Upper lobe of right lung (tissue), 1 donor: Measurements from ENCODE around the gene PCDHB8. TPM values are rescaled to one million over a fixed set of nuclear protein-coding genes. Genes with fewer than 3 reads are reported as not detected.
"Not testable (repeated sequence)": the region's sequence is repeated elsewhere in the genome, so short reads cannot be mapped to it uniquely, and the experiment has no call there.

Source experiments
- ATAC-seq: fragments of 200-7000 bp; cut with Tn5 transposase; one replicate; pipeline ENCODE4 v1.9.1; 2020; ENCODE audit warnings: mild to moderate bottlenecking, moderate library complexity
- DNase-seq: peaks from one replicate; pipeline ENCODE4 v3.0.0-alpha.2; 2020
- H3K27ac ChIP-seq: fragments of 200-600 bp; one replicate; pipeline ENCODE4 v1.8.0; 2022
- H3K27me3 ChIP-seq: fragments of 200-600 bp; one replicate; pipeline ENCODE4 v1.8.0; 2022; ENCODE audit warnings: mild to moderate bottlenecking
- H3K36me3 ChIP-seq: fragments of 200-600 bp; one replicate; pipeline ENCODE4 v1.8.0; 2022
- H3K4me1 ChIP-seq: fragments of 200-600 bp; one replicate; pipeline ENCODE4 v1.8.0; 2022
- H3K4me3 ChIP-seq: fragments of 200-600 bp; one replicate; pipeline ENCODE4 v1.8.0; 2022; ENCODE audit warnings: mild to moderate bottlenecking
- H3K9me3 ChIP-seq: fragments of 200-600 bp; one replicate; pipeline ENCODE4 v1.8.0; 2022
- CTCF ChIP-seq: fragments of 200-600 bp; IDR thresholded peaks from one replicate; pipeline ENCODE4 v1.8.0; 2022; ENCODE audit warnings: antibody characterized with exemption
- intact Hi-C: fragments of 100-400 bp; cut with DNase I; formaldehyde crosslinking; loops from one replicate; pipeline ENCODE4 v1.11.0; 2022
- total RNA-seq: library from RNA; stranded (reverse); fragmentation: NEBNext Ultra II Directional; extraction: Animal tissue kit (Norgen Biotek cat#: 25700); gene quantifications from one replicate; pipeline ENCODE4 v1.2.1, GENCODE V29; 2021
- donor health status: DM: no; HTN: yes; CAD: no; lungs with severe emphysema.

Gene PCDHB8
- total RNA-seq, 1 donor from 2014 or later, result 2.4 TPM

- Histone ChIP-seq H3K4me1 (no peaks in the 10 kb centered on the region), H3K4me3 (no peak overlapping the region), H3K36me3 (no peaks in the 10 kb centered on the region), H3K9me3 (peaks cover 9% of the 10 kb centered on the region), H3K27ac (no peak overlapping the region), H3K27me3 (peaks cover 5% of the 10 kb centered on the region)
- intact Hi-C loops, result no loop called here
- TF ChIP-seq CTCF, result no peak
- DNase-seq (no peak), ATAC-seq (no peak)
Observed at GRCh38 chr5:141150993-141151325, 26.6 kb upstream of the PCDHB8 start.

- DNase-seq, H3K4me3 ChIP-seq, H3K9me3 ChIP-seq, intact Hi-C loops, ATAC-seq, H3K36me3 ChIP-seq, H3K4me1 ChIP-seq, H3K27ac ChIP-seq: not testable (repeated sequence)
- peaks cover 11% of the 10 kb centered on the region for H3K27me3 ChIP-seq
Observed at GRCh38 chr5:141151632-141152031, 26.0 kb upstream of the PCDHB8 start.

- H3K9me3 ChIP-seq, H3K4me1 ChIP-seq, H3K27ac ChIP-seq, H3K4me3 ChIP-seq, H3K36me3 ChIP-seq, DNase-seq, intact Hi-C loops, ATAC-seq: not testable (repeated sequence)
- peaks cover 11% of the 10 kb centered on the region for H3K27me3 ChIP-seq
Observed at GRCh38 chr5:141152096-141152495, 25.5 kb upstream of the PCDHB8 start.

GRCh38 chr5:141155540-141156374 is 21.8 kb upstream of the PCDHB8 start:
- H3K27me3 ChIP-seq, result peaks cover 7% of the 10 kb centered on the region
- no peak for ATAC-seq

GRCh38 chr5:141157356-141157755 is 20.2 kb upstream of the PCDHB8 start:
- H3K36me3 ChIP-seq, intact Hi-C loops, H3K27ac ChIP-seq, H3K27me3 ChIP-seq, DNase-seq, H3K4me3 ChIP-seq, H3K9me3 ChIP-seq, H3K4me1 ChIP-seq, ATAC-seq: not testable (repeated sequence)

More at GRCh38 chr5:141155540-141156374, 21.8 kb upstream of the PCDHB8 start:
- Histone ChIP-seq H3K27ac (no peak overlapping the region), H3K36me3 (no peaks in the 10 kb centered on the region), H3K4me1 (no peaks in the 10 kb centered on the region), H3K4me3 (no peak overlapping the region), H3K9me3 (peaks cover 4% of the 10 kb centered on the region)
- no peak for TF ChIP-seq CTCF
- DNase-seq, result no peak
- intact Hi-C loops, result no loop called here

- H3K27me3 ChIP-seq, intact Hi-C loops, H3K9me3 ChIP-seq, DNase-seq, H3K36me3 ChIP-seq, H3K4me3 ChIP-seq, H3K4me1 ChIP-seq, ATAC-seq, H3K27ac ChIP-seq: not testable (repeated sequence)
Observed at GRCh38 chr5:141157901-141158300, 19.7 kb upstream of the PCDHB8 start.

GRCh38 chr5:141172381-141173204 is 5.0 kb upstream of the PCDHB8 start, which contains the start of gene PCDHB7:
Gene PCDHB7, plus strand, starts transcription at chr5:141172644. Its CDS starts 192 bp downstream, at chr5:141172836.
- intact Hi-C loops, result no loop called here
- Histone ChIP-seq H3K4me1 (no peaks in the 10 kb centered on the region), H3K4me3 (peak within 1 kb of the TSS; percentile 26), H3K27ac (no peak within 1 kb of the TSS), H3K9me3 (peaks cover 7% of the 10 kb centered on the region), H3K36me3 (no peaks in the 10 kb centered on the region), H3K27me3 (peaks cover 20% of the 10 kb centered on the region)
- TF ChIP-seq CTCF, result peak; percentile 52
- ATAC-seq (no peak), DNase-seq (no peak)

GRCh38 chr5:141174291-141175104 is 3.1 kb upstream of the PCDHB8 start:
- DNase-seq, H3K4me3 ChIP-seq, H3K9me3 ChIP-seq, H3K4me1 ChIP-seq, H3K36me3 ChIP-seq, intact Hi-C loops, H3K27ac ChIP-seq, ATAC-seq: not testable (repeated sequence)
- H3K27me3 ChIP-seq, result peaks cover 14% of the 10 kb centered on the region
